Activated B cell treated with CpG ODN at 0.5 μM for 24 hours (primary cell): Measurements from ENCODE around the gene CAMSAP2. TPM values are rescaled to one million over a fixed set of nuclear protein-coding genes. Genes with fewer than 3 reads are reported as not detected.

Source experiments
- ATAC-seq: fragments of 200-7000 bp; cut with Tn5 transposase; one replicate; pipeline ENCODE4 v1.10.0; 2021; ENCODE audit warnings: low read depth, mild to moderate bottlenecking, moderate library complexity
- CTCF ChIA-PET: fragments of 350-600 bp; sonication (Branson Sonifier 250); formaldehyde crosslinking; loops from one replicate; lab custom pipeline; 2021; ENCODE audit warnings: antibody characterized with exemption; lab: Charles Lee
- POLR2A ChIA-PET: fragments of 350-600 bp; sonication (Branson Sonifier 250); formaldehyde crosslinking; loops from one replicate; lab custom pipeline; 2021; ENCODE audit warnings: antibody characterized with exemption; lab: Charles Lee
- DNase-seq: peaks from one replicate; pipeline ENCODE4 v3.0.0; 2022
- H3K27ac Mint-ChIP-seq: one replicate; pipeline ENCODE4 v1.8.0; 2020; ENCODE audit warnings: mixed read lengths
- H3K27me3 Mint-ChIP-seq: one replicate; pipeline ENCODE4 v1.8.0; 2021; ENCODE audit warnings: mixed read lengths
- H3K36me3 Mint-ChIP-seq: one replicate; pipeline ENCODE4 v1.8.0; 2021; ENCODE audit warnings: low read depth, mixed read lengths
- H3K4me1 Mint-ChIP-seq: one replicate; pipeline ENCODE4 v1.8.0; 2021; ENCODE audit warnings: mixed read lengths
- H3K4me3 Mint-ChIP-seq: one replicate; pipeline ENCODE4 v1.8.0; 2020; ENCODE audit warnings: mild to moderate bottlenecking, mixed read lengths
- H3K9me3 Mint-ChIP-seq: one replicate; pipeline ENCODE4 v1.8.0; 2020; ENCODE audit warnings: mixed read lengths
- intact Hi-C: fragments of 100-400 bp; cut with micrococcal nuclease; formaldehyde crosslinking; loops from one replicate; pipeline ENCODE4 v1.15.1; 2024
- total RNA-seq: library from RNA; stranded (reverse); gene quantifications from 2 replicates; pipeline ENCODE4 v1.2.3, GENCODE V29; 2022
- TF ChIP-seq, protein P1 (sequence below): fragments of 200-600 bp; IDR thresholded peaks from one replicate; pipeline ENCODE4 v1.8.0; 2022; ENCODE audit warnings: antibody characterized with exemption, mild to moderate bottlenecking

The CAMSAP2 gene
- total RNA-seq, 1 donor from 2014 or later, result 0.86 TPM

DNA sequence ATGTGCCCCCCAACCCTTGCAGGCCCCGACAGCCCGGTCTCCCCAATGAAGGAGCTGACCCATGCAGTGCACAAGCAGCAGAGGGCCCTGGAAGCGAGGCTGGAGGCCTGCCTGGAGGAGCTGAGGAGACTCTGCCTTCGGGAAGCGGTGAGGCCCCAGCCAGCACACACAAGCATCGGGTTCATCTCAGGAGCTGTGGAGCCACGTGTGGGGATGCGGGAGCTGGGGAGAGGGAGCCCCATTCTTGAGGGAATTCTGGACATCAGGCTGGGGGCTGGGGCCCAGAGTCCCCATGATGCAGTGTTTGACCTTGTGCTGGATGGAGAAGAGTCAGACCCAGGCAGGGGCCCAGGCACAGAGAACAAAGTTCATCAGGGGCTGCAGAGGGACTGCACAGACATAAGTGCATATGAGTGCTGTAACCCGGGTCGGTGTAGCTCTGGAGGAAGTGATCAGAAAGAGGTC lies 160.8 kb downstream of the CAMSAP2 start:
- ChIA-PET CTCF (no interaction called here), POLR2A (no interaction called here)
- H3K4me3 Mint-ChIP-seq, result no peak overlapping the region
- H3K27ac Mint-ChIP-seq, result no peak overlapping the region
- intact Hi-C loops, result no loop called here
- no peaks in the 10 kb centered on the region for H3K27me3 Mint-ChIP-seq
- ATAC-seq, result no peak
- no peaks in the 10 kb centered on the region for H3K36me3 Mint-ChIP-seq
- peaks cover 19% of the 10 kb centered on the region for H3K4me1 Mint-ChIP-seq
- DNase-seq, result no peak
- TF ChIP-seq, protein P1, sequence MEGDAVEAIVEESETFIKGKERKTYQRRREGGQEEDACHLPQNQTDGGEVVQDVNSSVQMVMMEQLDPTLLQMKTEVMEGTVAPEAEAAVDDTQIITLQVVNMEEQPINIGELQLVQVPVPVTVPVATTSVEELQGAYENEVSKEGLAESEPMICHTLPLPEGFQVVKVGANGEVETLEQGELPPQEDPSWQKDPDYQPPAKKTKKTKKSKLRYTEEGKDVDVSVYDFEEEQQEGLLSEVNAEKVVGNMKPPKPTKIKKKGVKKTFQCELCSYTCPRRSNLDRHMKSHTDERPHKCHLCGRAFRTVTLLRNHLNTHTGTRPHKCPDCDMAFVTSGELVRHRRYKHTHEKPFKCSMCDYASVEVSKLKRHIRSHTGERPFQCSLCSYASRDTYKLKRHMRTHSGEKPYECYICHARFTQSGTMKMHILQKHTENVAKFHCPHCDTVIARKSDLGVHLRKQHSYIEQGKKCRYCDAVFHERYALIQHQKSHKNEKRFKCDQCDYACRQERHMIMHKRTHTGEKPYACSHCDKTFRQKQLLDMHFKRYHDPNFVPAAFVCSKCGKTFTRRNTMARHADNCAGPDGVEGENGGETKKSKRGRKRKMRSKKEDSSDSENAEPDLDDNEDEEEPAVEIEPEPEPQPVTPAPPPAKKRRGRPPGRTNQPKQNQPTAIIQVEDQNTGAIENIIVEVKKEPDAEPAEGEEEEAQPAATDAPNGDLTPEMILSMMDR, result no peak
- no peaks in the 10 kb centered on the region for H3K9me3 Mint-ChIP-seq

- no peak for DNase-seq
- H3K9me3 Mint-ChIP-seq, result no peaks in the 10 kb centered on the region
- no peak overlapping the region for H3K4me3 Mint-ChIP-seq
- TF ChIP-seq, protein P1, result no peak
- no peak overlapping the region for H3K27ac Mint-ChIP-seq
- no peaks in the 10 kb centered on the region for H3K27me3 Mint-ChIP-seq
- no peaks in the 10 kb centered on the region for H3K36me3 Mint-ChIP-seq
- no peak for ATAC-seq
- ChIA-PET POLR2A (no interaction called here), CTCF (no interaction called here)
- H3K4me1 Mint-ChIP-seq, result peaks cover 19% of the 10 kb centered on the region
- intact Hi-C loops, result no loop called here
Observed at GRCh38 chr1:200899954-200900867, 161.5 kb downstream of the CAMSAP2 start.

DNA sequence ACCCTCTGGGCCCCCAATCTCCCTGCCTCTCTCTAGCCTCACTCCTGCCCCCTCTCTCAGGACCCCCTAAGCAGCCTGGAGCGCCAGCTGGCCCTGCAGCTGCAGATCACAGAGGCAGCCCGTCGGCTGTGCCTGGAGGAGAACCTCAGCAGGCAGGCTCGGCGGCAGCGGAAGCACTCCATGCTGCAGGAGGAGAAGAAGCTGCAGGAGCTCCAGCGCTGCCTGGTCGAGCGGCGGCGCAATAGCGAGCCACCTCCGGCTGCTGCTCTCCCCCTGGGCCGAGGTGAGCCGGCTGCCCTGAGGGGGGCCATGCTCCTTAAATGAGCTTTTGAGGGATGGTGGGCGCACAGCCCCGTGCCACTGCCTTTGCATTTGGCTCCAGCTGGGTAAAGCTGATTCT lies 162.2 kb downstream of the CAMSAP2 start:
- H3K9me3 Mint-ChIP-seq, result no peaks in the 10 kb centered on the region
- intact Hi-C loops, result no loop called here
- ChIA-PET CTCF (no interaction called here), POLR2A (no interaction called here)
- no peaks in the 10 kb centered on the region for H3K36me3 Mint-ChIP-seq
- ATAC-seq (no peak), DNase-seq (no peak)
- no peak overlapping the region for H3K4me3 Mint-ChIP-seq
- H3K27ac Mint-ChIP-seq, result no peak overlapping the region
- no peaks in the 10 kb centered on the region for H3K27me3 Mint-ChIP-seq
- H3K4me1 Mint-ChIP-seq, result peaks cover 15% of the 10 kb centered on the region
- TF ChIP-seq, protein P1, result no peak

DNA sequence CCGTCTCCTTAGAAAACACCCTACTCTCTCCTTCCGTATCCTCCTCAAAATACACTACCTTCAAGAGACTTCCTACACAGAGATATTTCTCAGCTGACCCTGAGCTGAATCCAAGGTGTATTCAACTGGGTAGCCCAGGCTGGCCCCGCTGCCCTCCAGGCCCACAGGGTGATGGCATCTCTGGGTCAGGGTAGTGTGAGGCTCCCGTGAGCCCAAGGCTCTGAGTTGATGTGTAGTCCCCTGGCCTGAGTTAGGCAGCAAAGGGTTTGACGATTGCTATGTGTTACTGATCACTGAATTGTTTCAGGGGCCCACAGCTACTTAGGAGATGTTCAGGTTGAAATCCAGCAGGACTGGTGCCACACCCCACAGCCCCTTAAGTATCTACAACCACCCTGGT lies 162.7 kb downstream of the CAMSAP2 start:
- TF ChIP-seq, protein P1, result no peak
- no peaks in the 10 kb centered on the region for H3K27me3 Mint-ChIP-seq
- ChIA-PET CTCF (no interaction called here), POLR2A (no interaction called here)
- H3K9me3 Mint-ChIP-seq, result no peaks in the 10 kb centered on the region
- no peak overlapping the region for H3K4me3 Mint-ChIP-seq
- no peak for DNase-seq
- H3K27ac Mint-ChIP-seq, result no peak overlapping the region
- H3K36me3 Mint-ChIP-seq, result no peaks in the 10 kb centered on the region
- no peak for ATAC-seq
- intact Hi-C loops, result no loop called here
- H3K4me1 Mint-ChIP-seq, result peaks cover 12% of the 10 kb centered on the region

- ATAC-seq, result no peak
- intact Hi-C loops, result no loop called here
- no peaks in the 10 kb centered on the region for H3K27me3 Mint-ChIP-seq
- H3K36me3 Mint-ChIP-seq, result no peaks in the 10 kb centered on the region
- H3K27ac Mint-ChIP-seq, result no peak overlapping the region
- H3K4me3 Mint-ChIP-seq, result no peak overlapping the region
- ChIA-PET POLR2A (no interaction called here), CTCF (no interaction called here)
- H3K9me3 Mint-ChIP-seq, result no peaks in the 10 kb centered on the region
- no peak for DNase-seq
- TF ChIP-seq, protein P1, result no peak
- H3K4me1 Mint-ChIP-seq, result peaks cover 8% of the 10 kb centered on the region
Observed at GRCh38 chr1:200901796-200902444, 163.2 kb downstream of the CAMSAP2 start.
